ENCODE data around the gene PARP1.
A peak's percentile ranks its signal among the peaks of the same experiment; 100 is the strongest.

PARP1 gene

GRCh38 chr1:226371866-226372490 lies 35.9 kb downstream of the PARP1 start:
- no peak for DNase-seq

GRCh38 chr1:226371027-226371694 lies 36.7 kb downstream of the PARP1 start:
- DNase-seq = no peak

DNA sequence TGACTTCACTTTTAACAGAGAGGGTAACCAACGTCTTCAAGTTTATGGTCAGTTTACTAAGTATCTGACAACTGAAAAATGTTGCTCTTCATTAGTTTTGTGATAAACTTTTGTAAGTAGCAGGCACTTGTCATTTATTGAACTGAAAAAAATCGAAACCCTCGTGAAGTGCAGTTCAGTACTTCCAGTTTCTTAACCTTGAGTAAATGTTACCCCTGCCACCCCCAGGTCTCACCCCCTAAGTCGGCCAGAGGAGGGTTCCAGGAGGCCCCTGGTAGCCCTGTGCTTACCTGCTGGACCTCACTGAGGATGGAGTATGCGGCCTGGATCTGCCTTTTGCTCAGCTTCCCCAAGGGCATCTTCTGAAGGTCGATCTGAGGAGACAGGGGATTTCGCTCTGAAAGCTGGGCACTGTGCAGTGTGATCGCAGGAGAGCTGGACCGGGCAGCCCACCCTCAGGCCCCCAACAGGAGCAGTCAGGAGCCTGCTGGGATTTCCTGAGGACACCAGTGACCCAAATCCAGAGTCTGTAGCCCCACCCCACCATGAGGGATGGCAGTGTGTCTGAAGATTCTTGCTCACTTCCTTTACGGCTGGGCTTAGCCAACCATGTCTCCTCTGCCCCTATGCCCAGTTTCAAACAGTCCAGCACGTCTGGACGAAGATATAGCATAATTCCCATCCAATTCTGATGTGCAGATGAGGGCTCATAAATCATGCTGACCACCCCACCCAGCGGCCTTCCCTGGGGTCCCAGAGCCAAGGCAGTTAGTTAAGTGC lies 37.6 kb downstream of the PARP1 start:
- DNase-seq = no peak

- no peak for DNase-seq
Observed at GRCh38 chr1:226369110-226369509, 38.8 kb downstream of the PARP1 start.

DNA sequence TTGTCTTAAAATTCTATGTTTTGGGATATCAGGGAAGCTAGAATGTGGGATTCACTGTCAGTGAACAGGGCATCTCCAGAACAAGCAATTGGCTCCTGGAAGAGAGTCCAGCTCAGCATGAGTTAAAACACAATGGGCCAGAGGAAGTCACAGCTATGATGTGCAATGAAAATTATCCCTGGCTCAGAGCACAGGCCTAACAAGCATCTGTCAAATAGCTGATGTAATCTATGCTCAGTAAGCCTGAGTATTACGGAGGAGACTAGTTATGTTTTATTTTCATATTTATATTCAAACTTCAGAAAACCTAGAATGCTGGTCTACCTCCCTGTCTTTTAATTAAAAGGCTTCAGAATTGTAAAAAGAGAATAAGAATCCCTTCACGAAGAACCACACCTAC lies 41.6 kb downstream of the PARP1 start:
- no peak for DNase-seq

DNA sequence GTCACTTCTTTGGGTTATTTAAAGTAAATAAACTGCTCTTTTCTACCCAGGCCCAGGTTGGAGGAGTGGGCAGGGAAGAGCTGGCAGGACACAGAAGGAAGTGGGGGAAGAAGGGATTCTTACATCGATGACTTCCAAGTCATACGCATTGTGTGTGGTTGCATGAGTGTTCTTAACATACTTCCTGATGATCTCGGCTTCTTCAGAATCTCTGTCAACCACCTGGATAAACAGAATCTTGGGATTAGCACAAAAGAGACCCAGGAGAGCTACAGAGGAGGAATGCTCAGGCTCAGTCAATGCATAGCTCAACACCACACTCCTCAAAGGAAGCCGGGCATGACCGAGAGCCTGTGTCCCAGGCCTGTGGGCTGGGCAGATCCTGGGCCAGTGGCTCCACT lies 42.1 kb downstream of the PARP1 start:
- no peak for DNase-seq

- no peak for DNase-seq
Observed at GRCh38 chr1:226364901-226365565, 42.9 kb downstream of the PARP1 start.

- DNase-seq = no peak
Observed at GRCh38 chr1:226364514-226364899, 43.4 kb downstream of the PARP1 start.

GRCh38 chr1:226363801-226364513 lies 43.9 kb downstream of the PARP1 start:
- no peak for DNase-seq

DNA sequence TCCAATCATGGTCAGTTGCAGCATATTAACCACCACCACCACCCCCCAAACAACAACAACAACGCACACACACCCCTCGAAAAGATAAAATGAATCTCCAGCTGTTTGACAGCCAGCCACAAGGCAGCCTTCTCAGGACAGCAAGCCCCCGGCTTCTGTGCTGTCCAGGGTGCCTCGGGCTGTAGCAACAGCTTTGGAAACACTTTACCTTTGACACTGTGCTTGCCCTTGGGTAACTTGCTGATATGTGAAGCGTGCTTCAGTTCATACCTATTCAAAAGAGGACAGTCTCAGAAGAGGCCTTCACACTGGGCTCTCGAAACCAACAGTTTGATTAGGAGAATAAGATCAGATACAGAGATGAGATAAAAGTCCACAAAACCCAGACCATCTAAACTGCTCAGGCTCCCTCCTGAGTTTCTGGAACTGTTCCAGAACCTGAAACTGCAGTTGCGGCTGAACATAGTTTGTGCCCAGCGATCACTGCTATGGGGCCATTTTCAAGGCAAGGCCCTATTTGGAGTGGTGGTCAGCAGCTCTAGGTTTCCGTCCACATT lies 44.9 kb downstream of the PARP1 start:
- no peak for DNase-seq

GRCh38 chr1:226362361-226362760 lies 45.5 kb downstream of the PARP1 start:
- DNase-seq = no peak

DNA sequence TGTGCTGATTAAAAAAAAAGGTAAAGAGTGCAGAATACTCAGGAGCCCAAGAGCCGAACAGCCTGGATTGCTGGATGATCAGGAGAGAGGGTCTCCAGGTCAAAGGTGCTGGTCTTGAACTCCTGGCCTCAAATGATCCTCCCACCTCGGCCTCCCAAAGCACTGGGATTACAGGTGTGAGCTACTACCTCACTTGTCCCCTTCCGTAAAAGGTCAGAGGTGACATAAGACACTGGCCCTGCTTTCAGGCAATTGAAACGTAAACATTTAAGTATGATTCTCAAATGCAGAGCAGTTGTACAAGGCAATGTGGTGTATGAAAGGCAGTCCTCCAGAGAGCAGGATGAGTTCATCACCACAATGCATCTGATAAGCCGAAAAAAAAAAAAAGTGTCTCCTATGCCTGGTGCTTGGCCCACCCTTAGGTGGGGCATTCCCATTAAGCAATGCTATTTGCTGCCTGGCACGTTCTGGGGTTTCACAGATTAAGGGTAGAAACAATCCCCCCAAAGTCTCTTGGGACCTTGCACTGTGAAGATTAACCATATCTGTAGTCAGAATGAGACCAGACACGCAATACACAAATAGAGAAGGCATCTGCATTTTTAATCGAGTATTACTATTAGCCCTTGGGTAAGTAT lies 47.7 kb downstream of the PARP1 start:
- peak; percentile 85 for DNase-seq

DNA sequence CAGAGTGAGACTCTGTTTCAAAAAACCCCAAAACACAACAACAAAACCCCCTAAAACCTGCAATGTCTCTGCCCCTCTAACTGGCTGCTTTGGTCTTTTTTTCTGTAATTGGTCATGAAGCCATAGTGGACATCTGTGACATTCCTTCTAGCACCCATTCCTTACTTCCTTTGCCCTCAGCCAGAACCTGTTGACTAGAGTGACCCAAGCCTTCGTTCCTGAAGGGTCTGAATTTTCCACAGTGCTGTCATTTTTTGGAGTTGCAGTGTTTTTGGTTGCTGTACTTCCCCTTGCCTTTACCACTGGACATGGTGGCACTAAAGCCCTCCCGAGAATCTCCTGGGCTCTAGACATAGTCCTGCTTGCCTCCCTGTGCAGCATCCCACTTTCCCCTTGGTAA lies 50.5 kb downstream of the PARP1 start:
- no peak for DNase-seq

DNA sequence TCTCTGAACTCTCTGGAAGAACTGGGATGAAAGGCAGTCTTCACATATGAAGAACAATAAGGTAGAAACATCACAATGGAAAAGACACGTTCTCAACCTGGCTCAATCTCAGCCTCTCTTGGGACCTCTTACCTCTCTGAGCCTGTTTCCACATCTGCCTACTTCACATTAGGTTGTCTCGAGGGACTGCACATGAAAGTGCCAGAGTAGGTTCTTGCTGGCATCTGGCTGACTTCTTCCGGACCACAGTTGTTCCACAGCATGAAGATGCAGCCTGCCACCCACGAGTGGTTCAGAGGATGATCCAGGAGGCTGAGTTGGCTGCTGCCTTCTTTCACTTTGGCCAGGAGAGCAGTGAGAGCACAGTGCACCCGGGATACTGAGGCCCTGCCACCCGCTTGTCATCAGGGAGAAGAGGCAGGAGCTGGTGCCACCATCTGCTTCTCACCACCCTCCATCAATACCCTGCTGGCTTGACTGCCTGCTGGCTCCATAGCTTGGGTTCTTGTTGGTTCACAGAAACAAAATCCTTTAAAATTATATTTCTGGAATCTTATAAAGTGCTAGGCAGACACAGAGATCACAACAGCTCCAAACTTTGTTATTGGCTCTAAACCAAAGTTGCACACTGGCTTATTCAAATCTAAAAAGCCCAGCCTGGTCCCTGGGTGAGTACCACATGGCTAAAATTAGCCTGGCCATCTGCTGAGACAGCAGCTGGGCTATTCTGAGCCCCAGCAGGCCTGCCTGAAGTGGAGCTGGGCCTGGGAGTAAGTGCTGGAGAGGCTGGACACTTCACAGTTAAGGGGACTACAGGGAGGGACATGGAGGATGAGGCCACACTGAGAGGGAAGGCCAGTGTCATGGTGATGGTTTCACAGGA lies 52.0 kb downstream of the PARP1 start:
- no peak for DNase-seq

DNA sequence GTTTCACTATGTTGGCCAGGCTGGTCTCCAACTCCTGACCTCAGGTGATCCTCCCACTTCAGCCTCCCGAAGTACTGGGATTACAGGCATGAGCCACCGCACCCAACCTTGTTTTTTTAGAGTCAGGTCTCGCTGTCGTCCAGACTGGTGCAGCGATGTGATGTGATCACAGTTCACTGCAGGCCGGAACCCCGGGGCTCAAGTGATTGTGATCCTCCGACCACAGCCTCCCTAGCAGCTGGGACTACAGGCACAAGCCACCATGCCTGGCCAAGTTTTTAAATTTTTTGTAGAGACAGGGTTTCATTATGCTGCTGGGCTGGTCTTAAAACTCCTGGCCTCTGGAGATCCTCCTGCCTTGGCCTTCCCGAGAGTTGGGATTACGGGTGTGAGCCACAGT lies 52.9 kb downstream of the PARP1 start:
- no peak for DNase-seq

DNA sequence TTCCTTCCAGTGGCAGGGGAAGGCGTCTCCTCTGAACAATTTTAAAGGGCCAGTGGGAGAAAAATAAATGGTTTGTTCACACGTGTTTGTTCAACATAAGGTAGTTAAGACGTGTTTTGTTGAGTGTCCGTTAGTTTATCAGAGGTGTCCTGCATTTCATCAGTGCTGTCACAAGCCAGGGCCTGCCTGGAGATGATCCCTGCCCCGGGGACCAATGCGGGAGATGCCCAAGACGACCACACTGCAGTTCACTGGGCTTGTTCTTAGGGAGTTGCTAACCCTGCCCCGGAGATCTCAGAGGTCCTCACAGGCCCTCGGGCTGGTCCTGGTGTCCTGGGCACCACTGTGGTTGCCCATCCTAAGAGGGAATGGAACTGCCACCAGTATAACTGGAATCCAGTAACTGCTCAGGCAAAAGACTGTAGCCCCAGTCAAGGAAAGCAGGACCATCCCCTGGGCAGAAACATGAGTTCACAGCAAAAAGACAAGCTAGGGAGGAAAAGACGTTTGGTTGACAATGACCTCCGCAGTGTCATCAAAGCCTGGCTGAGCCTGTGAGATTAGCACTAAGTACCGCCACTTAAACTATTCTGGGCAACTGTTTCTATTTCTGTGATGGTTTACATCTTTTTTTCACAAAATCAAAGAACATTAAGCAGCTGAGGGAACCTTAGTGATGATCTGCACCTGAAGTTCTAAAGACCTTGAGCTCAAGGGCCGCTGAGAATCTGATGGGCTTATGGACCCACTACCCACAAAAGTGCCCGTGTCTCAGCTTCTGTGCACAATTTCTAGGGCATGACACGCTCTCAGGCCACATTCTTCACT lies 54.0 kb downstream of the PARP1 start:
- no peak for DNase-seq

DNA sequence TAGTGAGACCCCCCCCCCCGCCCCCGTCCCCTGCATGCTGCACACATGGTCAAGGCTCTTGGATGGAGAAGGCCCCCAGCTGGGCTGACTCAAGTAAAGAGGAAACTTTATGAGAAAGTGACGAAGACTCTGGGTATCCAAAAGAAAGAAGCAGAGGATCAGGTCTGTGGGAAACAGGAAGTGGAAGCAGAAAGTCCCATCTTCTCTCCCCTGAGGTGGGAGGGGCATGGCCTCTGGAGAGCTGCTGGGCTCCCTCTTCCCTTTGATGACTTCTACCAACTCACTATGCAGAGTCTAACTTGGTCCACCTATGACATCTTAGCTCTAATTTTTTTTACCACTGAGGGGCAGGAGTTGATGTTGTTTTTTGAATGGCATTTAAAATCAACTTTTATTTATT lies 56.2 kb downstream of the PARP1 start:
- no peak for DNase-seq

DNA sequence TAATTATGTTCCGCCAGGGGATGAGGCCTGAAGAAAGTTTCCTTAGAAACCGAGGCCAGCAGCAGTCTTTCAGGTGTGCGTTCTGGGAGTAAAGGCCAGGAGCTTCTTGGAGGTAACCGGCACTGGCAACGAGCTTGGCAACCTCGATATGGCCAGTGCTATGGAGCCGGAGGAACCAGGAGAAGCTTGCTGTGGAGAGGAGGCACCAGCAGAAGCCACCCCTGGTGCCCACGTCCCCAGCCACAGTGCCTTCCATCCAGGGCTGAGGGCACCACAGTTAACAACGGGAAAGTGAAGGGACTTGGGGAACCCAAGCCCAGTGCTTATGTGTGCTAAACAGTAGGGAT lies 57.4 kb downstream of the PARP1 start:
- DNase-seq = peak; percentile 32

GRCh38 chr1:226349801-226350518 lies 57.9 kb downstream of the PARP1 start:
- peak; percentile 73 for DNase-seq

- no peak for DNase-seq
Observed at GRCh38 chr1:226349081-226349480, 58.8 kb downstream of the PARP1 start.
